B cell (primary cell): Measurements from ENCODE around the gene ZNF362.

Source experiments
- EZH2 ChIP-seq: IDR thresholded peaks from 2 replicates; pipeline ENCODE4 v1.6.1; 2012; ENCODE audit warnings: borderline replicate concordance, low read depth, mild to moderate bottlenecking, moderate library complexity, low read length; ENCODE audit not compliant: insufficient read depth, poor library complexity, severe bottlenecking
- TF ChIP-seq, protein P1 (sequence below): fragments of 200-600 bp; IDR thresholded peaks from one replicate; pipeline ENCODE4 v1.8.0; 2022; ENCODE audit warnings: antibody characterized with exemption, mild to moderate bottlenecking

GRCh38 chr1:33236498-33236897, 19.8 kb upstream of the ZNF362 start:
- no peak for TF ChIP-seq EZH2
- TF ChIP-seq, protein P1, sequence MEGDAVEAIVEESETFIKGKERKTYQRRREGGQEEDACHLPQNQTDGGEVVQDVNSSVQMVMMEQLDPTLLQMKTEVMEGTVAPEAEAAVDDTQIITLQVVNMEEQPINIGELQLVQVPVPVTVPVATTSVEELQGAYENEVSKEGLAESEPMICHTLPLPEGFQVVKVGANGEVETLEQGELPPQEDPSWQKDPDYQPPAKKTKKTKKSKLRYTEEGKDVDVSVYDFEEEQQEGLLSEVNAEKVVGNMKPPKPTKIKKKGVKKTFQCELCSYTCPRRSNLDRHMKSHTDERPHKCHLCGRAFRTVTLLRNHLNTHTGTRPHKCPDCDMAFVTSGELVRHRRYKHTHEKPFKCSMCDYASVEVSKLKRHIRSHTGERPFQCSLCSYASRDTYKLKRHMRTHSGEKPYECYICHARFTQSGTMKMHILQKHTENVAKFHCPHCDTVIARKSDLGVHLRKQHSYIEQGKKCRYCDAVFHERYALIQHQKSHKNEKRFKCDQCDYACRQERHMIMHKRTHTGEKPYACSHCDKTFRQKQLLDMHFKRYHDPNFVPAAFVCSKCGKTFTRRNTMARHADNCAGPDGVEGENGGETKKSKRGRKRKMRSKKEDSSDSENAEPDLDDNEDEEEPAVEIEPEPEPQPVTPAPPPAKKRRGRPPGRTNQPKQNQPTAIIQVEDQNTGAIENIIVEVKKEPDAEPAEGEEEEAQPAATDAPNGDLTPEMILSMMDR: no peak
